ENCODE data around the gene PANX1. TPM values are rescaled to one million over a fixed set of nuclear protein-coding genes. Genes with fewer than 3 reads are reported as not detected.

Gene PANX1
- total RNA-seq, 2 experiments from 2014 or later, result 10.8 to 11.4 TPM

GRCh38 chr11:94196363-94196762 is 67.7 kb downstream of the PANX1 start:
- Mint-ChIP-seq H3K27ac (no peak overlapping the region), H3K4me1 (ENCODE audit: low read depth) (no peaks in the 10 kb centered on the region), H3K4me3 (no peak overlapping the region), H3K9me3 (no peaks in the 10 kb centered on the region), H3K27me3 (no peaks in the 10 kb centered on the region), H3K36me3 (ENCODE audit: low read depth) (no peaks in the 10 kb centered on the region)
- ChIA-PET POLR2A (no interaction called here), CTCF (no interaction called here)
- TF ChIP-seq CTCF (IDR thresholded peaks at IDR 0.05), result no peak
- DNase-seq (no peak), ATAC-seq (no peak)
- intact Hi-C loops (cut with micrococcal nuclease), result no loop called here

GRCh38 chr11:94198718-94199117 is 70.1 kb downstream of the PANX1 start:
- H3K9me3 Mint-ChIP-seq, result no peaks in the 10 kb centered on the region
- ChIA-PET CTCF (interaction anchor here (1.2 kb wide), 1 partner anchor 28 kb away, joined by 4 read pairs; no protein-coding TSS in a partner anchor), POLR2A (no interaction called here)
- H3K4me1 Mint-ChIP-seq (ENCODE audit: low read depth), result no peaks in the 10 kb centered on the region
- no peak for DNase-seq
- H3K27me3 Mint-ChIP-seq, result peaks cover 1% of the 10 kb centered on the region
- H3K27ac Mint-ChIP-seq, result no peak overlapping the region
- TF ChIP-seq CTCF (IDR thresholded peaks at IDR 0.05), result no peak
- no peak overlapping the region for H3K4me3 Mint-ChIP-seq
- intact Hi-C loops (cut with micrococcal nuclease), result no loop called here
- H3K36me3 Mint-ChIP-seq (ENCODE audit: low read depth), result no peaks in the 10 kb centered on the region
- ATAC-seq, result no peak

GRCh38 chr11:94199136-94200130 is 70.8 kb downstream of the PANX1 start:
- no peaks in the 10 kb centered on the region for H3K36me3 Mint-ChIP-seq (ENCODE audit: low read depth)
- DNase-seq (no peak), ATAC-seq (no peak)
- no peak for TF ChIP-seq CTCF (IDR thresholded peaks at IDR 0.05)
- intact Hi-C loops (cut with micrococcal nuclease), result no loop called here
- no peak overlapping the region for H3K27ac Mint-ChIP-seq
- no peaks in the 10 kb centered on the region for H3K9me3 Mint-ChIP-seq
- CTCF ChIA-PET, result interaction anchor here (1.2 kb wide), 1 partner anchor 29 kb away, joined by 4 read pairs; no protein-coding TSS in a partner anchor
- no peak overlapping the region for H3K4me3 Mint-ChIP-seq
- H3K27me3 Mint-ChIP-seq, result peaks cover 1% of the 10 kb centered on the region
- H3K4me1 Mint-ChIP-seq (ENCODE audit: low read depth), result no peaks in the 10 kb centered on the region
- POLR2A ChIA-PET, result no interaction called here

GRCh38 chr11:94201004-94201465 is 72.4 kb downstream of the PANX1 start:
- intact Hi-C loops (cut with micrococcal nuclease), result no loop called here
- ATAC-seq, result no peak
- no peak for TF ChIP-seq CTCF (IDR thresholded peaks at IDR 0.05)
- CTCF ChIA-PET, result no interaction called here
- Mint-ChIP-seq H3K9me3 (no peaks in the 10 kb centered on the region), H3K27ac (no peak overlapping the region), H3K4me3 (no peak overlapping the region), H3K4me1 (ENCODE audit: low read depth) (no peaks in the 10 kb centered on the region), H3K36me3 (ENCODE audit: low read depth) (no peaks in the 10 kb centered on the region), H3K27me3 (peaks cover 1% of the 10 kb centered on the region)
- POLR2A ChIA-PET, result interaction anchor here (0.7 kb wide), 1 partner anchor 16 kb away, joined by 3 read pairs; no protein-coding TSS in a partner anchor
- no peak for DNase-seq

- no peak for TF ChIP-seq CTCF (IDR thresholded peaks at IDR 0.05)
- no peak overlapping the region for H3K4me3 Mint-ChIP-seq
- DNase-seq (no peak), ATAC-seq (no peak)
- CTCF ChIA-PET, result no interaction called here
- H3K4me1 Mint-ChIP-seq (ENCODE audit: low read depth), result no peaks in the 10 kb centered on the region
- no peaks in the 10 kb centered on the region for H3K36me3 Mint-ChIP-seq (ENCODE audit: low read depth)
- H3K27me3 Mint-ChIP-seq, result peaks cover 5% of the 10 kb centered on the region
- intact Hi-C loops (cut with micrococcal nuclease), result no loop called here
- POLR2A ChIA-PET, result no interaction called here
- no peak overlapping the region for H3K27ac Mint-ChIP-seq
- no peaks in the 10 kb centered on the region for H3K9me3 Mint-ChIP-seq
These were observed 74.4 kb downstream of the PANX1 start for GRCh38 chr11:94203070-94203469.
